ENCODE measurements around the gene CEACAM20.
"Not testable (repeated sequence)": the region's sequence is repeated elsewhere in the genome, so short reads cannot be mapped to it uniquely, and the experiment has no call there.

The CEACAM20 gene

GRCh38 chr19:44529536-44529935 is at the start of gene CEACAM20:
CEACAM20 (minus strand) TSS chr19:44529675; CDS start chr19:44529509, 166 bp downstream.
- DNase-seq: no peak

GRCh38 chr19:44577566-44577874 is 48.0 kb upstream of the CEACAM20 start:
- DNase-seq: no peak

- no peak for DNase-seq
Measured at GRCh38 chr19:44576843-44577565, 47.5 kb upstream of the CEACAM20 start.

DNA sequence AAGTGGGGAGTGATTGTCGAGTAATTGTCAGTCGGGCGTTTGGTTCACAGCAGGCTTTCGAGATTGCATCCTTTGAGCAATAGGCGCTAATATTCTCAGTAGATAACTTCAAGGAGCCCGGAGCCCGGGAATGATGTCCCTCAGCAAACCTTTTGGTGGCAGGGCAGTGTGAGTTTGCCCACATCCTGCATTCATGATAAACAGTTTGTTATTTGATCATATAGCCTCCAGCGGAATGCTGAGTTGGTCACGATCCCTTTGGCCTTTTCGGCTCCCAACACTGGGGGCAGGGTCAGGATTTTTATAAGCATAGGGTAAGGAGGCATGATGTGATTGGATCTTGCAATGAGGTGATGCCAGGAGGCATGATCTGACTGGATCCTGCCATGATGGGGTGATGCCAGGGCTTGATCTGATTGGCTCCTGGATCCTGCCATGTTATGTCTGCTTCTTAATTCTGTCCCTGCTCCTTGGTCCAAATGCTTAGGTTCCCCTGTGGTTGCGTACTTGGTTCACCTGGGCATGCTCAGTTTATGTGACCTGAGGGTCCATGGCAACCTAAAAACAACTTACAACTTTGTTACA is 45.7 kb upstream of the CEACAM20 start:
- no peak for DNase-seq

- DNase-seq: no peak
Measured at GRCh38 chr19:44574186-44574950, 44.9 kb upstream of the CEACAM20 start.

DNA sequence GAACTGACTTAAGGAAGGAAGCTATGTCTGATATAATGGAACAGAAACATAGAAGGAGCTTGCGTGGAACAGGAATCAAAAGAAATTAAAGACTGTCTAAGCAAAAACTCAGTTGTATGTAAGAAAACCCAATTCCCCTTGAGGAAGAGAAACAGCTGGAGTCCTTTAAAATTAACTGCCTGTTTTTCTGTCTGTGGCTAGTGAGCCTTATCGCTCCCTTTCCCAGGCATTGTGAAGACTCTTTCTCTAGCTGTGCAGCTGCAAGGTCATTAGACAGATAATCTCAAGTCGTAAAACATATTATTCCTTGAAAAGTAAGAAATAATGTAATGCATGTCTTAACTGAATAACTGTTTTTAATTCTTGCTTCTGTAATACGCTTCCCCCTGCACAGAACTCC is 44.2 kb upstream of the CEACAM20 start:
- no peak for DNase-seq

GRCh38 chr19:44573183-44573582 is 43.7 kb upstream of the CEACAM20 start:
- no peak for DNase-seq

GRCh38 chr19:44572581-44572900 is 43.1 kb upstream of the CEACAM20 start:
- DNase-seq: no peak

GRCh38 chr19:44571830-44572580 is 42.5 kb upstream of the CEACAM20 start:
- DNase-seq: no peak

- no peak for DNase-seq
Measured at GRCh38 chr19:44570984-44571684, 41.7 kb upstream of the CEACAM20 start.

- no peak for DNase-seq
Measured at GRCh38 chr19:44570603-44570983, 41.1 kb upstream of the CEACAM20 start.

DNA sequence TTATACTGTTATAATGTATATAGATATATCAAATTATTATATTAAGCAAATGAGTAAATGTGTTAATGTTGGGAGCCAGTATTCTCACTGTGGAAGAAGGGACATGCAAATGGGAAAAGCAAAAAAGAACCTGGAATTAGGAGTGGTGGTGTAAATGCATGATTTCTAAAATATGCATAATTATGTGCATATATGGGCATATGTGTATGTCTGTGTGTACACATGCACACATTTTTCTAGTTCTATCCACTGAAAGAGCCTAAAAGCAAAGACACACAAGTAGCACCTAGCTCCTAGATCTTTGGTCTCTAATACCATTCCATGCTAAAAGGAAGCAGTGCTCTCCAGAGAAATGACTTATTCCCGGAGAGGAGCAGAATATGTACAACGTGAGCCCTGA is 38.3 kb upstream of the CEACAM20 start:
- DNase-seq: no peak

DNA sequence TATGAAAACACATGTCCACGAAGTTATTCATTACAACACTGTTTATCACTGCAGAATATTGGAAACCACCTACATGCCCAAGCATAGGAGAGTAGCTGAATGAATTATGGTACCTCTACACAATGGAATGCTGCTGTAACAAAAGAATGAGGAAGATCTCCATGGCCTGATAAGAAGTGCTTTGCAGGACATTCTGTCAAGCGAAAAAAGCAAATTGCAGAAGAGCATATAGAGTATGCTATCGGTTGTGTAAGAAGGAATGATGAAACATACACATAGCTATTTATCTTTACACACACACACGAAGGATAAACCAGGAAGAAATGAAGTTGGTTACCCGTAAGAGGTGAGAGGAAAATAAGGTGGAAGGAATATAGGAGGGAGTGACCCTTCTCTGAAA is 37.5 kb upstream of the CEACAM20 start:
- DNase-seq: no peak

GRCh38 chr19:44563086-44563655 is 33.7 kb upstream of the CEACAM20 start:
- DNase-seq: not testable (repeated sequence)

GRCh38 chr19:44557933-44558332 is 28.5 kb upstream of the CEACAM20 start:
- DNase-seq: no peak

GRCh38 chr19:44554641-44555246 is 25.3 kb upstream of the CEACAM20 start:
- DNase-seq: no peak

GRCh38 chr19:44553478-44554171 is 24.1 kb upstream of the CEACAM20 start:
- no peak for DNase-seq

DNA sequence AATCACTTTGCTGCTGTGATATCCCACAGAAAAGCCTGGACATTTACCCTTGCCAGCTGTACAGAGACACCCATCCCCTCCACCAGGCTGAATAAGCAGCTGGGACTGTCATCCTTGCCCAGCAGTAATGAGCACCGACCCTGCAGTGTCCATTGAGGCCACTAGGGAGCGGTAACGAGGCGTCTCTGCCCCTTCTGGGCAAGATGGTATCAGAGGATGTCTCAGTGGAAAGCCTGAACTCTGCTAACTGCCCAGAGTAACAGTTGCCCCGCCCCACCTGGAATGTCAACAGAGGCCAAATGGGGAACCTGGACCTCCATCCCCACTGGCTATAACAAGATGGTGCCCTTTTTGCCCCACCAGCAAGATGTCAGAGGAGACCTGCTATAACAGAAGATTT is 22.8 kb upstream of the CEACAM20 start:
- no peak for DNase-seq

- DNase-seq: no peak
Measured at GRCh38 chr19:44551850-44552249, 22.4 kb upstream of the CEACAM20 start.

GRCh38 chr19:44550976-44551375 is 21.5 kb upstream of the CEACAM20 start:
- not testable (repeated sequence) for DNase-seq

- DNase-seq: no peak
Measured at GRCh38 chr19:44549507-44549906, 20.0 kb upstream of the CEACAM20 start.

DNA sequence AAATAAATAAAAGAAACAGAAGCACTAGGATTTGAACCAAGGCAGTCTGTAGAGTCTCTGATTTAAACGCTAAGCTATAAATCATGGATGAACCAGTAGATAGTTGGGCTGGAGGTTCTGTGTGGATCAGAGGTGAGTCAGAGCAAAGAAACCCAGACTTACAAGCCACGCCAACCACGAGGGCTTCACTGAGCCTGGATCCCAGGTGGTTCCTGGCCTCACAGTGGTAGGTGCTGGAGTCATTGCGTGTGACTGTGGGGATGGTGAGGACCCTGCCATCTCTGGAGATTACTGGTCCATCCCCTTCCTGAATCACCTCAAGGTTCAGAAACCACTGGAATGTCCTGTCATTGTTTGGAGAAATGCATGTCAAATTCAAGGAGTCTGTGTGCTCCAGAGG is 19.3 kb upstream of the CEACAM20 start:
- no peak for DNase-seq
